GM12878 (cell line): ENCODE results near the gene FGFRL1. TPM values are rescaled to one million over a fixed set of nuclear protein-coding genes. Genes with fewer than 3 reads are reported as not detected.

Source experiments
- ATAC-seq: fragments of 200-7000 bp; cut with Tn5 transposase; 3 replicates; pipeline ENCODE4 v1.9.1; 2020; ENCODE audit warnings: mild to moderate bottlenecking, moderate library complexity
- BruUV-seq: library from RNA; stranded (reverse); fragments of 400-500 nt; replicated peaks from 2 replicates; lab custom pipeline; 2021; lab: Mats Ljungman, UMichigan
- CTCF ChIA-PET: fragments of 300-600 bp; sonication (Branson Sonifier 250); formaldehyde crosslinking; extraction: SDS; loops from one replicate; lab custom pipeline; 2021; ENCODE audit warnings: inconsistent platforms; lab: Yijun Ruan, JAX
- POLR2A ChIA-PET: fragments of 350-600 bp; formaldehyde crosslinking; extraction: SDS; loops from one replicate; lab custom pipeline; 2021; ENCODE audit warnings: inconsistent platforms; lab: Charles Lee
- RAD21 ChIA-PET: fragments of 300-600 bp; sonication (Branson Sonifier 250); formaldehyde crosslinking; loops from one replicate; lab custom pipeline; 2023; ENCODE audit warnings: antibody characterized with exemption; ENCODE audit not compliant: unreplicated experiment; lab: Charles Lee
- SMC1A ChIA-PET: fragments of 300-600 bp; sonication (Branson Sonifier 250); formaldehyde crosslinking; loops from one replicate; lab custom pipeline; 2023; ENCODE audit not compliant: unreplicated experiment, uncharacterized antibody; lab: Charles Lee
- DNase-seq: peaks from one replicate; pipeline ENCODE4 v3.0.0-alpha.2; 2011; ENCODE audit warnings: low read depth, low spot score
- FAIRE-seq: peaks from 3 replicates; lab custom pipeline; 2011; peaks lifted over from hg19 to GRCh38; lab: Jason Lieb, UNC
- H2AFZ ChIP-seq: 2 replicates; pipeline ENCODE4 v1.6.0; 2011; ENCODE audit warnings: low read depth, low read length, control low read depth; ENCODE audit not compliant: control insufficient read depth
- H3K27ac ChIP-seq: 2 replicates; pipeline ENCODE4 v1.5.1; 2011; ENCODE audit warnings: control low read depth; ENCODE audit not compliant: control insufficient read depth, insufficient read depth
- H3K27me3 ChIP-seq, 2 experiments: replicated peaks in 1 of 2; 2 replicates each; pipeline versions ENCODE4 v1.6.0 to v1.6.1; 2011; ENCODE audit warnings: low read length in 1 of 2; ENCODE audit not compliant: control insufficient read depth in 2 of 2, insufficient read depth in 2 of 2
- H3K36me3 ChIP-seq, 2 experiments: 2 replicates each; pipeline ENCODE4 v1.5.1; 2011; ENCODE audit warnings: low read length in 1 of 2; ENCODE audit not compliant: control insufficient read depth in 2 of 2, insufficient read depth in 2 of 2
- H3K4me1 ChIP-seq: 2 replicates; pipeline ENCODE4 v1.6.1; 2011; ENCODE audit warnings: mild to moderate bottlenecking, low read length, moderate library complexity, mixed read lengths; ENCODE audit not compliant: control insufficient read depth, insufficient read depth
- H3K4me2 ChIP-seq: 2 replicates; pipeline ENCODE4 v1.6.0; 2011; ENCODE audit warnings: control low read depth; ENCODE audit not compliant: control insufficient read depth, insufficient read depth
- H3K4me3 ChIP-seq: fragments of 200-600 bp; sonication (generic); 2 replicates; pipeline ENCODE4 v1.5.1; 2016
- H3K79me2 ChIP-seq: 2 replicates; pipeline ENCODE4 v1.6.0; 2011; ENCODE audit warnings: low read length; ENCODE audit not compliant: control insufficient read depth, insufficient read depth
- H3K9ac ChIP-seq: 2 replicates; pipeline ENCODE4 v1.8.0; 2011; ENCODE audit warnings: low read length, control low read depth, mixed read lengths; ENCODE audit not compliant: control insufficient read depth, insufficient read depth
- H3K9me3 ChIP-seq: replicated peaks from 3 replicates; pipeline ENCODE4 v1.5.1; 2011; ENCODE audit warnings: mild to moderate bottlenecking, low read length; ENCODE audit not compliant: control insufficient read depth, insufficient read depth
- H4K20me1 ChIP-seq: 2 replicates; pipeline ENCODE4 v1.6.0; 2011; ENCODE audit not compliant: control insufficient read depth, insufficient read depth
- KAT2A ChIP-seq: conservative IDR thresholded peaks from 2 replicates; pipeline ENCODE4 v1.6.1; 2011; ENCODE audit warnings: low read depth, low read length; ENCODE audit not compliant: control insufficient read depth
- KDM1A ChIP-seq: fragments of 200-600 bp; sonication (generic); IDR thresholded peaks from 2 replicates; pipeline ENCODE4 v1.6.1; 2016; ENCODE audit warnings: borderline replicate concordance
- MEF2A ChIP-seq: IDR thresholded peaks from 2 replicates; pipeline ENCODE4 v1.6.1; 2011; ENCODE audit warnings: low read depth, mild to moderate bottlenecking, low read length, moderate library complexity; ENCODE audit not compliant: insufficient read depth
- MTA2 ChIP-seq: fragments of 450-650 bp; IDR thresholded peaks from 2 replicates; pipeline ENCODE4 v1.6.1; 2016; ENCODE audit warnings: low read depth, mild to moderate bottlenecking, moderate library complexity
- NFYA ChIP-seq: IDR thresholded peaks from 2 replicates; pipeline ENCODE4 v1.6.1; 2011; ENCODE audit warnings: low read depth, mild to moderate bottlenecking, low read length, improper control_type of control experiment, borderline replicate concordance
- NR2C1 ChIP-seq: fragments of 450-650 bp; IDR thresholded peaks from 2 replicates; pipeline ENCODE4 v1.6.1; 2017; ENCODE audit warnings: antibody characterized with exemption, mild to moderate bottlenecking, moderate library complexity
- NR2F1 ChIP-seq: fragments of 450-650 bp; conservative IDR thresholded peaks from 2 replicates; pipeline ENCODE4 v1.6.1; 2017; ENCODE audit warnings: mild to moderate bottlenecking
- RUNX3 ChIP-seq: IDR thresholded peaks from 2 replicates; pipeline ENCODE4 v1.6.1; 2012; ENCODE audit warnings: low read length, inconsistent platforms
- SMAD1 ChIP-seq: fragments of 450-650 bp; IDR thresholded peaks from 2 replicates; pipeline ENCODE4 v1.6.1; 2018; ENCODE audit warnings: mild to moderate bottlenecking, low read depth; ENCODE audit not compliant: partially characterized antibody
- SMARCA5 ChIP-seq: fragments of 450-650 bp; IDR thresholded peaks from 2 replicates; pipeline ENCODE4 v1.6.1; 2017; ENCODE audit warnings: mild to moderate bottlenecking
- TARDBP ChIP-seq: IDR thresholded peaks from 2 replicates; pipeline ENCODE4 v1.6.1; 2016; ENCODE audit warnings: borderline replicate concordance
- TBL1XR1 ChIP-seq: IDR thresholded peaks from 2 replicates; pipeline ENCODE4 v1.6.1; 2012; ENCODE audit warnings: low read depth, low read length, improper control_type of control experiment
- ZNF217 ChIP-seq: fragments of 450-650 bp; IDR thresholded peaks from 2 replicates; pipeline ENCODE4 v1.6.1; 2017; ENCODE audit warnings: antibody characterized with exemption, mild to moderate bottlenecking
- ZNF24 ChIP-seq: fragments of 450-650 bp; IDR thresholded peaks from 2 replicates; pipeline ENCODE4 v1.6.1; 2017; ENCODE audit warnings: antibody characterized with exemption, mild to moderate bottlenecking
- ZNF384 ChIP-seq: IDR thresholded peaks from 2 replicates; pipeline ENCODE4 v1.6.1; 2012; ENCODE audit warnings: low read depth, mild to moderate bottlenecking, low read length, improper control_type of control experiment, borderline replicate concordance
- ZNF622 ChIP-seq: fragments of 450-650 bp; IDR thresholded peaks from 2 replicates; pipeline ENCODE4 v1.6.1; 2017; ENCODE audit warnings: mild to moderate bottlenecking, inconsistent platforms
- ZNF687 ChIP-seq: fragments of 450-650 bp; IDR thresholded peaks from 2 replicates; pipeline ENCODE4 v1.6.1; 2017; ENCODE audit warnings: mild to moderate bottlenecking, moderate library complexity
- whole genome bisulfite sequencing: methylation state at CpG from one replicate; pipeline ENCODE4 v1.1.6; 2016; ENCODE audit warnings: low lambda C conversion rate; ENCODE audit not compliant: insufficient replicate concordance, insufficient coverage; ENCODE audit errors: missing lambda C conversion rate; 5-methylcytosine and 5-hydroxymethylcytosine counted together
- in situ Hi-C: fragments of 300-500 bp; cut with MboI; formaldehyde crosslinking; loops from 9 replicates; pipeline ENCODE4 v1.14.3; 2018; ENCODE audit warnings: mixed read lengths
- intact Hi-C: fragments of 100-400 bp; cut with micrococcal nuclease; formaldehyde crosslinking; loops from one replicate; pipeline ENCODE4 v1.14.2; 2022; ENCODE audit not compliant: unreplicated experiment
- polyA plus RNA-seq, 11 experiments: library from polyadenylated mRNA; depleted of rRNA in 4 of 11; unstranded in 6 of 11; stranded (reverse) in 5 of 11; fragments of >200 nt; fragmentation: Nextera tagmentation in 4 of 11; fragmentation: Illumina TruSeq in 1 of 11; extraction: Ambion mirVana in 4 of 11; extraction: Trizol in 1 of 11; gene quantifications; 1 replicate in 1 of 11; 2 replicates in 10 of 11; pipeline versions ENCODE4 v1.2.1 to v1.2.3, GENCODE V29; 2011 to 2016; ENCODE audit warnings: inconsistent platforms in 2 of 11, missing spikeins in 2 of 11, low read depth in 1 of 11
- total RNA-seq, 4 experiments: library from RNA; depleted of rRNA in 3 of 4; stranded (reverse); fragments of >200 nt in 3 of 4; fragmentation: Illumina TruSeq in 1 of 4; extraction: Trizol in 1 of 4; gene quantifications; 2 replicates each; pipeline versions ENCODE4 v1.2.1 to v1.2.3, GENCODE V29; 2013 to 2021

Gene FGFRL1
- total and polyA plus RNA-seq, 10 of the 15 experiments (the other 5 are each of a cell fraction or from before 2014, with no cell fraction given) = 0.02 to 1.5 (median 0.29) TPM; not detected in 2

GRCh38 chr4:1062419-1062818 is 51.0 kb downstream of the FGFRL1 start:
- Histone ChIP-seq H3K4me3 (no peak overlapping the region), H3K79me2 (no peaks in the 10 kb centered on the region), H3K9me3 (no peaks in the 10 kb centered on the region), H2AFZ (no peak overlapping the region; the same call in 1 of the 2 replicates), H3K4me1 (no peaks in the 10 kb centered on the region), H3K36me3 (no peaks in the 10 kb centered on the region)
- intact Hi-C loops (no loop called here), in situ Hi-C loops (no loop called here)
- no peak for DNase-seq
- 13% methylated on average over 7 of the region's 7 CpGs for WGBS
- CTCF ChIA-PET = no interaction called here
- POLR2A ChIA-PET = no interaction called here
- SMC1A ChIA-PET = no interaction called here
- TF ChIP-seq KAT2A (no peak), ZNF622 (no peak), KDM1A (no peak), NR2F1 (no peak)
- TF ChIP-seq, all 136 proteins: peak for 0
- Histone ChIP-seq H4K20me1 (no peaks in the 10 kb centered on the region), H3K9ac (no peak overlapping the region), H3K27ac (no peak overlapping the region), H3K27me3 (no peaks in the 10 kb centered on the region; a peak in 1 of 4 replicates), H3K4me2 (peak overlapping the region; percentile 61; the same call in 1 of the 2 replicates)
- RAD21 ChIA-PET = no interaction called here
- ATAC-seq (no peak), FAIRE-seq (no peak)
- no TSS peak for BruUV-seq

GRCh38 chr4:1065732-1066131 is 54.3 kb downstream of the FGFRL1 start:
- Histone ChIP-seq H3K27me3 (no peaks in the 10 kb centered on the region; a peak in 1 of 4 replicates), H4K20me1 (no peaks in the 10 kb centered on the region), H3K79me2 (no peaks in the 10 kb centered on the region), H2AFZ (no peak overlapping the region), H3K4me1 (no peaks in the 10 kb centered on the region), H3K4me3 (no peak overlapping the region), H3K9ac (no peak overlapping the region), H3K9me3 (no peaks in the 10 kb centered on the region), H3K4me2 (no peak overlapping the region), H3K36me3 (no peaks in the 10 kb centered on the region), H3K27ac (no peak overlapping the region)
- intact Hi-C loops (no loop called here), in situ Hi-C loops (no loop called here)
- DNase-seq (no peak), ATAC-seq (no peak), FAIRE-seq (no peak)
- TF ChIP-seq NR2C1 (no peak), ZNF687 (no peak), TARDBP (no peak), NFYA (no peak), RUNX3 (no peak), MEF2A (no peak), MTA2 (no peak), ZNF24 (no peak), TBL1XR1 (no peak), ZNF384 (no peak), SMARCA5 (no peak), SMAD1 (no peak), ZNF217 (no peak)
- ChIA-PET POLR2A (interaction anchor here (0.7 kb wide), 1 partner anchor 267 kb away, joined by 3 read pairs; no protein-coding TSS in a partner anchor), CTCF (no interaction called here), RAD21 (no interaction called here), SMC1A (no interaction called here)
- WGBS = 0% methylated on average over 4 of the region's 4 CpGs
- no TSS peak for BruUV-seq
